GM19395 (cell line): Measurements from ENCODE around the gene ITGB2.

ENCODE experiments used
- ATAC-seq: cut with Tn5 transposase; IDR thresholded peaks from one replicate; pipeline ENCODE4 v1.9.1; 2021; ENCODE audit warnings: mild to moderate bottlenecking, moderate library complexity; ENCODE audit not compliant: unreplicated experiment

ITGB2 gene

GRCh38 chr21:44911384-44912157 lies 9.1 kb downstream of the ITGB2 start:
- ATAC-seq: no peak

GRCh38 chr21:44911068-44911383 lies 9.7 kb downstream of the ITGB2 start:
- ATAC-seq: no peak

GRCh38 chr21:44910229-44911067 lies 10.3 kb downstream of the ITGB2 start:
- ATAC-seq: no peak

GRCh38 chr21:44909719-44910118 lies 11.0 kb downstream of the ITGB2 start:
- no peak for ATAC-seq

GRCh38 chr21:44908908-44909307 lies 11.8 kb downstream of the ITGB2 start:
- ATAC-seq: no peak

- no peak for ATAC-seq
Observed at GRCh38 chr21:44907966-44908895, 12.5 kb downstream of the ITGB2 start.

- no peak for ATAC-seq
Observed at GRCh38 chr21:44907225-44907965, 13.3 kb downstream of the ITGB2 start.

- no peak for ATAC-seq
Observed at GRCh38 chr21:44905728-44906090, 15.0 kb downstream of the ITGB2 start.

- no peak for ATAC-seq
Observed at GRCh38 chr21:44905016-44905727, 15.5 kb downstream of the ITGB2 start.

GRCh38 chr21:44904141-44904923 lies 16.4 kb downstream of the ITGB2 start:
- no peak for ATAC-seq

GRCh38 chr21:44903689-44904088 lies 17.0 kb downstream of the ITGB2 start:
- ATAC-seq: no peak

- ATAC-seq: no peak
Observed at GRCh38 chr21:44903050-44903685, 17.5 kb downstream of the ITGB2 start.

- no peak for ATAC-seq
Observed at GRCh38 chr21:44902268-44903049, 18.2 kb downstream of the ITGB2 start.

- ATAC-seq: no peak
Observed at GRCh38 chr21:44901391-44902074, 19.2 kb downstream of the ITGB2 start.

- no peak for ATAC-seq
Observed at GRCh38 chr21:44900559-44901251, 20.0 kb downstream of the ITGB2 start.

- ATAC-seq: no peak
Observed at GRCh38 chr21:44899768-44900558, 20.7 kb downstream of the ITGB2 start.
